T-helper 2 cell (primary cell): ENCODE data around the gene GATAD2A.
A peak's percentile ranks its signal among the peaks of the same experiment; 100 is the strongest.

Source experiments
- DNase-seq, 5 experiments: peaks; one replicate each; pipeline versions ENCODE4 v3.0.0 to v3.0.0-alpha.2; 2012 to 2022

The GATAD2A gene

DNA sequence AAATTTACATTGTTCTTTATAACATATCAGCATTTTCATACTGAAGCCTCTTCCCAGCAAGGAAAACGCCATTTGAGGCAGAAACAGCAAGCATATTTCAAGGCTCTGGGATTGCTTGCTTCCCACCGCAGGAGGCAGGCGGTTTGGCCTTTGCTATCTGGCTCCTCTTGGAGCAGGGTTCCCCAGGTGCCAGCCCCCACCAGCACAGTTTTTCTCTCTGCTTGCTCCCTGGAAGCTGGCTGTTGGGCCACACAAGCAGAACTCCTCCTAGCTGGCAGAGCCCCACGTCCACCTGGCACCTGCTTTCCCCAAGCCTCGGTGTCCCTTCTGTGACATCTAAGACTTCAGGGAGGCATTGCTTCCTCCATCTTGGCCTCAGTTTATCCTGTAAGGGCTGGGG is 16.7 kb downstream of the GATAD2A start:
- DNase-seq: no peak

DNA sequence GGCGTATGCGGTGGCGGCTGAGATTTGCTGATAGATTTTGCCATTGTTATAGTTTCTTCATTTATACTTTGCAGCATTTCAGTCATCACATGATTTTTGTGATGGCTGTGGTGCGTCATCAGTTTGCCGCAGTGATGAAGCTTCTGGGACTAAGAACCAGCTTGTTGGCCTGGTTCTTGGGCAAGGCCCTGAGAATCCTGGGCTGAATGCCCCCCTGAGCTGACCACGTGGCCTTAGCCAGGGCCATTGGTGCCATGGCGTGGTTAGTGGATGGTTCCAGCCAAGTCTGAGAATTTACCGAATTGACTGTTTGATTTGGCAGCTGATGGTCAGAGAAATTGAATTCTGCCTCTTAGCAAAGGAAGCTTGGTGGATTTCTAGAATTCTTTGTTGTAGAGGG is 17.8 kb downstream of the GATAD2A start:
- no peak for DNase-seq

DNA sequence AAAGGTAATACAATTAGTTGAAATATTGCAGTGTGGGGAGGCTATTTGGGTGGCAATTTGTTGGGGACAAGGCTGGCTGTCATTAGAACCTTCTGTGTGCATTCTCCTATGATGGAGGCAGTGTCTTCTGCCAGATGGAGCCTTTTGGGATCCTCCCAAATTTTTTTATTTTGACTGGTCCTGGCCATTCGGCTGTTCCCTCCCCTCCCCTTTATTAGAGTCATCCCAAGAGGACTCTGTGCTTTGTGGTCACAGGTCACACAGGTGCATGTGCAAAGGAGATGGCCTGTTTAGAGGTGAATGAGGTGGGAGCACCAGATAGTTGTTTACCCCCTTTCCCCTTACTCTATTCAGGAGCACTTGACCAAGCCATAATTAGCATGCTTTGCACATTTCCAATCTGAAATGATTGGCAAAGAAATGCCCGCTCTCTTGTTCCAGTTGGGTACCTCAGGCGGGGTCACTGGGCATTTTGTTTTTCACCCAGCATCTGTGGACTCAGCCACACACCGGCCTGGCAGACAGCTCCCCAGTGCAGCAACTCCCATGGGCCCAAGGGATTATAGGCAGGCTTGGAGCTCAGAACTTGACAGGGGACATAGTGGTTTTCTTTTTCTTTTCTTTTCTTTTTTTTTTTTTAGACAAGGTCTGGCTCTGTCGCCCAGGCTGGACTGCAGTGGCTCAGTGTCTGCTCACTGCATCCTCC is 19.8 kb downstream of the GATAD2A start:
- DNase-seq: no peak

DNA sequence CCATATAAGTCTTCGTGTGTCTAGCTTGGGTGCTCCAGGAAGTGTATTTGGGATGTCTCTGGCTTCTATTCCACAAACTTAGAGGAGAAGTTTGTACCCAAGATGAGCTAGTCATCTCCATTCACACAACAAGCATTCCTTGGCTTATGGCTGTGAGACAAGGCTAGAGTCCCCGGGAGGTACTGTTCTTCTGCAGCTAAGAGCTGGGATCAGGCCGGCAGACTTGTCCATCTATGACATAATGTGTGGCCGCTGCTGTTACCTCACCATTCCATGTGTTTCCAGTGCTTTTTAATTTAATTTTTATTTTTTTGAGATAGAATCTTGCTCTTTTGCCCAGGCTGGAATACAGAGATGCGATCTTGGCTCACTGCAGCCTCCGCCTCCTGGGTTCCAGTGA is 20.7 kb downstream of the GATAD2A start:
- no peak for DNase-seq

DNA sequence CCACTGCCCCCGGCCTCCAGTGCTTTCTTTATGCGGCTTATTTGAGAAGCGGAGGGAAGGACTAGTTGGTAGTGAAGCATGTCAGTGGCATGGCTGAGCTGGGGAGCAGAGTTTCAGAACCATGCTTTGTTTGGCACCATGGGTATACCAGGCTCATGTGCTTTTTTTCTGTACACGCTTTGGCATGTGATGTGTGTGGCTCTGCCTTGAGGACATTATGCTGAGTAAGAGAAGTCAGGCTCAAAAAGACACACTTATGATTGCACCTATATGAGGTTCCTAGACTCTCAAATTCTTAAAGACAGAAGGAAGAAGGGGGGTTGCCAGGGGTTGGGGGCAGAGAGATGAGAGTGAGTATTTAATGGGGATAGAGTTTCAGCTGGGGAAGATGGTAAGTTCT is 21.3 kb downstream of the GATAD2A start:
- no peak for DNase-seq

DNA sequence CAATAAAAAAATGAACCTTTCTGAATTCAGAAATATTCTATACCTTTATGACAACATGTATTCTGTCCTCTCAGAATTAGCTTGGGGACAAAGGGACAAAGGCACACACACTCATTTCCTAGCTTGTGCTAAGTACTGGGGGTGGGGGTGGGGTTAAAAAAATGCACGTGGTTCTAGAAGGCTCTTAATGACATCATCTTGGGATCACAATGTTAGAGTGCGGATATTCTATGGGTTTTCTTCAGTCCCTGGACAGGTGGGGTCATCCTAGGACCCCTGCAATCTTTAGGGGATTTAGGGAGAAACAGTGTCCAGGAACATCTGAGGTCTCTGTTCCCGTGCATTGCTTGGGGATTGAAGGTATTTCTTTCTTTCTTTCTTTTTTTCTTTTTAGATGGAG is 21.8 kb downstream of the GATAD2A start:
- DNase-seq: no peak

DNA sequence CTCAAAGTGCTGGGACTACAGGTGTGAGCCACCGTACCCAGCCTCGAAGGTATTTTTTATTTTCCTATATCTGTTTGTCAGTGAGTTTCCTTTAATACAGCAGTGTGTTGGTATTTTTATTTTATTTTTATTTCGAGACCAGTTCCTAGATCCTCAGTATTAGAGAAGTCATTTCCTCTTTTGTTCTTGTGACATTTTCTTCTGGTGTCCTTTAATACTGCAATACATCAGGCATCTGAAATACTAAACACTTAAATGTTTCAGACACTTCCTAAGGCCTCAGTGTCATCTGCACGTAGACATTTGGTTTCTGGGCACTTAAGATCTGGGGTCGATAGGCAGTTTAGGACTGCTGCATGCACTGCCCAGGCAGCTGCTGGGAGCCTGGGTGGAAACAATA is 22.5 kb downstream of the GATAD2A start:
- no peak for DNase-seq

DNA sequence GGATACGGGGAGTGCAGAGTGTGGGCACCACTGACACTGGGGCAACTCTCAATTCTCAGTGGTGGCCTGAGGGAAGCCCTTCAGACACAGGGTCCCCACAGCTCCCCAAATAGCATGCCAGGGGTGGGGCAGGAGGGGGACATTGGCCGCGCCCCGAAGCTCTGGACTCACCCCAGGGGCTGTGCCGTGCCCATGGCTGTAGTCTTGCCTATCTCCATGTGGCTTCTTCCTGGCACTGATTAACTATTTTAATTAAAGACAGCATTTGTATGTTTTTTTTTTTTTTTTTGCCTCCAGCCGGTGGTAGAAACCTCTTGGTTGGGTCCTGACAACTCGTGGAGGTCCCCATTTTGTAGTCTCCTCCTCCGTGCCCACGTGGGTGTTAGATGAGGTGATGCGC is 23.3 kb downstream of the GATAD2A start:
- no peak for DNase-seq

DNA sequence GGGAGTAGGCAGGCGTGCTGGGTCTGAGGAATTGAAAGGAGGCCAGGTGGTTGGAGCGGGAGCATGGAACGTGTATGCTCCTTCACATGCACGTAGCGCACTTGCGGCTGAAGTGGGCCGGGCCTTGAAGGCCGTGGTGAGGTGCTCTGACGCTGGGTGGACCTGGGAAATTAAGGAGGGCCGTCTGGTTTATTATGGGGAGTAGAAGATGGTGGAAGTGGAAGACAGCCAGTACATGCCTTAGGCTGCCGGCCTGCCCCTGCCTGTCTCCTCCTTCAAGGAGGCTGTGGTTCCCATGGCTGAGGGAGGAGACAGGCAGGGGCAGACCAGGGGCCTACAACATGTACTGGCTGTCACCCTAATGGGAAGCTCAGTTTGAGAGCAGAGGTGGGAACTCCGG is 23.9 kb downstream of the GATAD2A start:
- no peak for DNase-seq

DNA sequence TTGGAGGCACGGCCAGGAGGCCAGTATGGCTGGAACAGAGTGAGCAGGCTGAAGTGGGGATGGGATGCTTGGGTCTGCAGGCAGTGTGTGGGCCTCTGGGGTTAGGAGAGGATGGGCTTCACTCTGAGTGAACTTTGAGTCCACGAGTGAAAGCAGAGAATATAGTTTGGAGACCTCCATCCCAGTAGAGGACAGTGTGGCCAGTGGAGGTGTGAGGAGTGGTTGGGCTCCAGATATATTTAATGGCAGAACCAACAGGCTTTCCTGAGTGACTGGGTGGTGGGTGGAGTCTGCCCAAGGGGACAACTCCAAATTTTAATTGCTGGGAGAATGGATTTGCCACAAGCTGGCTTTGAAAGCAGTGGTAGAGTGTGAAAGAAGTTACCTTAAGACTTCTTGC is 27.3 kb downstream of the GATAD2A start:
- DNase-seq: no peak

DNA sequence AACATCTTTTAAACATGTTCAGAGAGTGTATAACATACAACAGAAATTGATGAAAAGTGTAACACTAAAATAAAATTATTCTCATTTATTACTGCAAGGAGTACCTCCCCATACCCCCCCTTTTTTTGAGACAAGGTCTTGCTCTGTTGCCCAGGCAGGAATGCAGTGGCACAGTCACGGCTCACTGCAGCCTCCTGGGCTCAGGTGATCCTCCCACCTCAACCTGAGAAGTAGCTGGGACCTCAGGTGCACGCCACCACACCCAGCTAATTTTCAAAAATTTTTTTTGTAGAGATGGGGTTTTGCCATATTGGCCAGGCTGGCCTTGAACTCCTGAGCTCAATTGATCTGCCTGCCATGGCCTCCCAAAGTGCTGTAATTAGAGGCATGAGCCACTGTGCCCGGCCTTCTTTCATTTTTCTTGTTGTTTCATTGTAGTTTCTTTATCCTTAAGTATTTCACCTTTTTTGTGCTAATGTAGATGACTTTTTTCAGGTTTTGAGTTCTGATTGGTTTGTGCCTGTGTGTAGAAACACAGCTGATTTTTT is 28.3 kb downstream of the GATAD2A start:
- DNase-seq: no peak

DNA sequence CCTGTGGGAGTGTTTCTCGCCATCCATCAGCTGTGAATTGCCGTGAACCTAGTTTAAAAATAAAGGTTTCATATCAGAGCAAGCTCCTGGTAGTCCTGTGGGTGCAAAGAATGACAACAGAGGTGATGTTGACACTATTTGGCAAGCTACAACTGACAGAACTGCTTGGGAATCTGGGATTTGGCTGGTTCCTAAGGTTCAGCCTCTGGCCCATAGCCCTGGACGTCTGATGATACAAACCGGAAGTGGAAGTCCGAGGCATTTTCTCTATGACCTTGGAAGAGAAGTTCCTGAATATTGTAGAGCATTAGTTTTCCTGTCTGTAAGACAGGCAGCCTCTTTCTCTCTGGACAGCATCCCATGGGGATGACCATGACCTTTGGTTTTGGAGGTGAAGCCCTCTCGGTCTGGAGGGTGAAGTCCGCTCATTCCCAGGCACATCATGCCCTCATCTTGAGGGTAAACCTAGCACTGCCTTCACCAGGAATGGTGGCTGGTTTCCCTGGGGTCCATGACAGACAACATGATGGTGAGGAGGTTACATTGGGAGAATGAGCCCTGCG is 29.1 kb downstream of the GATAD2A start:
- DNase-seq: no peak

DNA sequence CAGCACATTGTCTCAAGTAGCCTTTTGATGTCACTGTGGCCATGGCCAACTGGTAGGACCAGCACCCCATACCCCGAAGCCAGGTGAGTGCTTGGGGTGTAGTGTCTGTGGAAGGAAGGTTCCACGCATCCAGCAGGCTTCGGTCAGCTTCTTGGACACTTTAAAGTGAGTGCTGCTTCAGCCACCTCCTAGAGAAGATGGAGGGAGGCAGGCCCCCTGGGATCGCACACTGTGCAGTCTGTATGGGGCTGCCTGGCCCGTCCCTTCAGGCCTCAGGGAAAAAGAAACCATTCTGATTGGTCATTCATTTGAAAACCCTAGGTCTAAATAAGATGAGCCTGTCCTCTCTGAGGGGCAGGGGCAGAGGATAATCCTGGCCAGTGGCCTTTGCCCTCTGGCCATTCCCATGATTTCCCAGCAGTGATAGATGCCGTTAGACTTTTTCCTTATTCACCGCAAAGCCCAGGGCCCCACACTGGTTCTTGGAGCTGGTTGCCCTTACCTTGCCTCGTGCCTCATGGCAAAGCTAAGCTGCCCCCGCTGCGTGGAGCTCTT is 30.7 kb downstream of the GATAD2A start:
- no peak for DNase-seq

DNA sequence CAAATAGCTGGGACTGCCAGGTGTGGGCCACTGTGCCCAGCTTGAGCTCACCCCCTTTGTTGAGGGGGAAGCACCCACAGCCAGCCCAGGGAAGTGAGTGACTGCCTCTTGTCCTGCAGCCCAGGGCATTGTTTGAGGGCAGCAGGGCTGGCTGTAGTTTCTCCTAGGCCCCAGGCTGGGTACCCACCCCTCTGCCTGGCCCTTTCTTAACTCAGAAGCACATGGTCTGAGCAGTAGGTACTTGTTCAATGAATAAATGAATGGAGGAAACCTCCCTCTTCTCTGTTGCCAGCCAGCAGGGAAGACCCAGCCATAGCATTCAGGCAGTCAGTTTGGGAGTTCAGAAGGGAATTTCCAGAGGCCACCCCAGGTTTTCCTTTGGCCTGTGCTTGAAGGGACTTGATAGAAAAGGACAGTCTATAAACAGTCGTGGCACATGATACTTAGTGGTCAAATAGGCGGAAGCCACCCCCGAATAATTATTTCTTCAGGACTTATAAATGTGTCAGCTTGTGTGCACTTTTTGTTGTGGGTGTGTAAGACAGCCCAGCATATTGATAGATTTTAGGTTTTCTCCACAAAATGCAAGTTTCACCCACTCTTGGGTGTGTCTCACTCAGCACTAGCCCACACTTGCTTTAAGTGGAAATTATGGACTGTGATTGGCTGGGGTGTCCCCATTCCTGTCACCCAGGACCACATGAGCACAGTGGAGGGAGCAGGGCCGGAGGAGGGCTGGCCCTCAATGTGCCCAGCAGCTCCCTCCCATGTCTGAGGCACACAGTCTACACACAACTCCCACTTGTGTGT is 33.1 kb downstream of the GATAD2A start:
- no peak for DNase-seq

DNA sequence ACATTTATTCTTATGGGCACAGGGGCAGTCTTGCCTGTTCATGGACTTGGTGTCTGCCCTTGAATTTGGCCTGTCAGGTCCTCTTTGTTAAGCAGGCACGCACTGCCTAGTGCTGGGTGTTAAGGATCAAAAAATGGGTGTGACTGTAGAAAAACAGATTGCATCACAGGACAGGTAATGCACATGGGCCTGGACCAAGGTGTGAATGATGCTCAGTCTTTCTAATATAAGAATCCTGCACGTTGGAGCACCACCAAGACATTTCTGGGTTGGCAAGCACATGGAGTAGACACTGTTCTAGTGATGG is 33.7 kb downstream of the GATAD2A start:
- no peak for DNase-seq

DNA sequence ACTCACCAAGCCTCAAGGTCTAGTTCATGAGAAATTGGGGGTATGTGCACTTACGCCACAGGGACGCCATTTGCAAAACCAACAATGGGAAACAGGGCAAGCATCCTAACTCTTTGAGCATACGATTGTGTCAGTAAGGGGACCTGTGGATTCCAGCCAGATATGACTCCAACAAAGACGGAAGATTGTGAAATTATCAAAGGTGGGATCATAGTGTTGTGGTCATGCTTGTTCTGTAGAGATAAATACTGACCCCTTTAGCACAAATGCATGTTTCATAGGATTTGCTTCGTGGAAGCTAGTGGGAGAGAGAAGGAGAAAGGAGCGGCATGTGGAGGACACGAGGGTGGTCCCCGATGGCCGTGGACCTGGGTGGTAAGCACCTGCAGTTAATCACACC is 37.8 kb downstream of the GATAD2A start:
- no peak for DNase-seq

DNA sequence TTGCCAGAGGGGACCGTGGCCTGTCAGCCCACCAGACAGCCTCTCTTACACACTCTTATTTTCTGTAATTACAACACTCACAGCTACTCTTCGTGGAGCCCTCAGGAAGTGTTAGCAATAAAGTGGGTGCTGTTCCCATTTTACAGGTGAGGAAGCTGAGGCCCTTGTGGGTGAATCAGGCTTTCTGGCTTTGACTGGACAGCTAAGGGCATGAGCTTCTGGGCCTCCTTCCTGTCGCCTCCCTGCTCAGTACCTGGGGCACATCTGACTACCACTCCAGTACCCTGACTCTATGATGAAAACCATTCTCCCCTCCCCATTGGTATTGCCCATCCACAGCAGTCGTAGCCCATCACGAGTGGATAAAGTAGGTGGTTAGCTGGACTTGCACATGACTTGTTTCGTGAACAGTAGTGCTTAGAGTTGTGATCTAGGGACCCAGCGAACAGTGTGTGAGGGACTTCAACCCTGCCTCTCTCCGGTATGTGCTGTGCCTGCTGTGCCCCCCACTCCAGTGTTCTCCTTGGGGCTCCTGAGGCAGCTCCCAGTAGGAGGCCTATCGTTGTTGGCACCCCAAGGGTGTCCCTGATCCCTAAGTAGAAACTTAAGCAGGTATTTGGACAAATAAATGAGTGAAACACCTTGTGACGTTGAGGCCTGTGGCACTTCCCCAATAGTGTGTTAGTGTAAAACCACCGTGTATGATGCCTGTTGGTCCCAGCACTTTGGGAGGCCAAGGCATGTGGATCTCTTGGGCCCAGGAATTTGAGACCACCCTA is 38.6 kb downstream of the GATAD2A start:
- peak in 1 of 5 experiments; percentile 65 for DNase-seq

DNA sequence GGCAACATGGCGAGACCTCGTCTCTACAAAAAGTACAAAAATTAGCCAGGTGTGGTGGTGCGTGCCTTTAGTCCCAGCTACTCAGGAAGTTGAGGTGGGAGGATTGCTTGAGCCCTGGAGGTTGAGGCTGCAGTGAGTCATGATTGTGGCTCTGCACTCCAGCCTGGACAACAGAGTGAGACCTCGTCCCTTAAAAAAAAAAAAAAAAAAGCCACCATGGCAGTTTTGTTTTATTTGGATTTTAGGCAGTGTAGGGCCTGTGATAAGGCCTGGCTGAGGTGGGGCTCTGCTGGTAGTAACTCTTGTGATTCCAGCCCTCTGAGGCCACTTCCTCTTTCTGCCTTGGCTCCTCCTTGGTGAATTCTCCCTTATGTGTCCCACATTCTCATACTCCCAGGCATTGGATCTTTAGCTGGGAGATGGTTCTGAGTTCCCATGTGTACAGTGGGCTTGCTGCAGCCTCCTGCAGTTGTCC is 39.2 kb downstream of the GATAD2A start:
- DNase-seq: peak in 1 of 5 experiments; percentile 65

DNA sequence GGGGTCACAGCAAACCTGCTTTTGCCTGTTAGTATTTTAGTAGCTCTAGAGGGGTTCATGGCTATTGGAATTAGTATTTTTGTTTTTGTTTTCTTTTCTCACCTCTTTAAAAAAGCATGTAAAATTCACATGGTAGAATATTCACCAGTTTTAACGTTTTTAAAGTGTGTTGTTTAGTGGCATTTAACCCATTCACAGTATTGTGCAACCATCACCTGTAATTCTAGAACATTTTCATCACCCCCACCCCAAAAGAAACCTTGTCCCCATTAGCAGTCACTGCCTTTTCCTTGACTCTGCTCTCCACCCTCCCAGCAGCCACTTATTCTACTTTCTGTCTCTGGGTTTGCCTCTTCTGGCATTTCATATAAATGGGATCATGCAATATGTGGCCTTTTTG is 39.8 kb downstream of the GATAD2A start:
- DNase-seq: no peak

DNA sequence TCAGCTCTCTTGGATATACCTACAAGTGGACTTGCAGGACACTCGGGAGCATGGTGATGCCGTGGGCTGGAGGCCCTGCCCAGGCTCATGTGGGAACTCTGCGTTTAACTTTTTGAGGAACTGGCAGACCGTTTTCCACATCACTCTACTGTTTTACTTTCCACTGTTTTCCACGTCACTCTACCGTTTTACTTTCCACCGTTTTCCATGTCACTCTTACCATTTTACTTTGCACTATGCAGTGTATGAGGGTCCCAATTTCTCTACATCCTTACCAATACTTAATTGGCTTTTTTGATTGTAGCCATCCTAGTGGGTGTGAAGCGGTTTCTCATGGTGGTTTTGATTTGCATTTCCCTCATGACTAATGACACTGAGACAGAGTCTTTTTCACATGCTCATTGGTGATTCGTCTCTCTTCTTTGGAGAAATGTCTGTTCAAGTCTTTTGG is 40.5 kb downstream of the GATAD2A start:
- peak in 2 of 5 experiments; percentile 34 to 69 for DNase-seq

DNA sequence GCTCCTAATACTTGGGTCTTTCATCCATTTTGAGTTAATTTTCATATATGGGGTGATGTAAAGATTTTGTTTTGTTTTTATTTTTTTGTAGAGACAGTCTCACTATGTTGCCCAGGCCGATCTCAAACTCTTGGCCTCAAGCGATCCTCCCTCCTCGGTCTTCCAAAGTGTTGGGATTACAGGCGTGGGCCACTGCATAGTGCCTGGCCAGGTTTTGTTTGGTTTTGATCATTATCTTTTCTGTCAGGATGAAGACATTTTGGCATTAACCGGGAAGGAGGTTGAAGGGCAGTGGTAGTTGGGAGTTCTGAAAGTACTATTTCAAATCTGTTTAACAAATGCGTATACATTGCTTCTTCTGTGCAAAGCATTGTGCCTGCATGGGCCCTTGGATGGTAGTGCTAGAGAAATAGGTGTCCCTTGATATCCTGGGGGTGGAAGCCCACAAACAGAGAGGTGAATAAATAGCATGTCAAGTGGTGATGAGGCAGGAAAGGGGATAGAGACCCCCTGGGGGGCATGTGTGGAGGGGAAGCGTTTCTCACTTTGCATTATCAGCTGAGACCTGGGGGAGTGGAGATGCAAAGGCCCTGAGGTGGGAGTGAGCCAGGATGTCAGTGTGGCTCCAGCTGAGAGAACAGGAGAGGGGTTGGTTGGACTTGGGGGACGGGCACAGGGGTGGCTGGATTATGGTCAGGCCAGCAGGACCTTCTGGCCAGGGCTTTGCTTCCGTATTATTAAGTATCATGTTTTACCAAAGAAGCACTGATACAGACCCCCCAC is 41.4 kb downstream of the GATAD2A start:
- DNase-seq: no peak
